Measurements from ENCODE around the gene IQCK.

DNA sequence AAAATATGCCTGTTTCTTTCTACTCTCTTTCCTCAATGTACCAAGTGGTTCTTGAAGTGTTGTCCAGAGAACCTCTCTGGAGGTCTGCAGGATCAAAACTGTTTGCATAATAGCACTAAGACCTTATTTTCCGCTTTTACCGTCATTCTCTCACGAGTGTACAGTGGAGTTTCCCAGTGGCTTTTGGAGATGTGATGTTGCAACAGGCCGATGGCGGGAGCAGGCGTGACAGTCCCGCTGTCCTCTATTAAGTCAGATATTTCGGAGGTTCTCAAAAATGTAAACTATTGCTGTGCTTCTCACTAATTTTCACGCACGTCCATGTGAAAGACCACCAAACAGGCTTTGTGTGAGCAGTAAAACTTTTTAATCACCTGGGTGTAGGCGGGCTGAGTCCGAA lies 174.8 kb downstream of the IQCK start:
- TF ChIP-seq, protein P1, sequence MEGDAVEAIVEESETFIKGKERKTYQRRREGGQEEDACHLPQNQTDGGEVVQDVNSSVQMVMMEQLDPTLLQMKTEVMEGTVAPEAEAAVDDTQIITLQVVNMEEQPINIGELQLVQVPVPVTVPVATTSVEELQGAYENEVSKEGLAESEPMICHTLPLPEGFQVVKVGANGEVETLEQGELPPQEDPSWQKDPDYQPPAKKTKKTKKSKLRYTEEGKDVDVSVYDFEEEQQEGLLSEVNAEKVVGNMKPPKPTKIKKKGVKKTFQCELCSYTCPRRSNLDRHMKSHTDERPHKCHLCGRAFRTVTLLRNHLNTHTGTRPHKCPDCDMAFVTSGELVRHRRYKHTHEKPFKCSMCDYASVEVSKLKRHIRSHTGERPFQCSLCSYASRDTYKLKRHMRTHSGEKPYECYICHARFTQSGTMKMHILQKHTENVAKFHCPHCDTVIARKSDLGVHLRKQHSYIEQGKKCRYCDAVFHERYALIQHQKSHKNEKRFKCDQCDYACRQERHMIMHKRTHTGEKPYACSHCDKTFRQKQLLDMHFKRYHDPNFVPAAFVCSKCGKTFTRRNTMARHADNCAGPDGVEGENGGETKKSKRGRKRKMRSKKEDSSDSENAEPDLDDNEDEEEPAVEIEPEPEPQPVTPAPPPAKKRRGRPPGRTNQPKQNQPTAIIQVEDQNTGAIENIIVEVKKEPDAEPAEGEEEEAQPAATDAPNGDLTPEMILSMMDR (IDR thresholded peaks at IDR 0.05) = no peak
- no peak for TF ChIP-seq POLR2A (IDR thresholded peaks at IDR 0.05)

Measured in right lobe of liver (tissue), 4 donors.